ENCODE results near the gene ALAS1. TPM values are rescaled to one million over a fixed set of nuclear protein-coding genes. Genes with fewer than 3 reads are reported as not detected.

ALAS1 gene
- total and polyA plus RNA-seq, 12 donors, result 64.9 to 3,700 (median 650) TPM

DNA sequence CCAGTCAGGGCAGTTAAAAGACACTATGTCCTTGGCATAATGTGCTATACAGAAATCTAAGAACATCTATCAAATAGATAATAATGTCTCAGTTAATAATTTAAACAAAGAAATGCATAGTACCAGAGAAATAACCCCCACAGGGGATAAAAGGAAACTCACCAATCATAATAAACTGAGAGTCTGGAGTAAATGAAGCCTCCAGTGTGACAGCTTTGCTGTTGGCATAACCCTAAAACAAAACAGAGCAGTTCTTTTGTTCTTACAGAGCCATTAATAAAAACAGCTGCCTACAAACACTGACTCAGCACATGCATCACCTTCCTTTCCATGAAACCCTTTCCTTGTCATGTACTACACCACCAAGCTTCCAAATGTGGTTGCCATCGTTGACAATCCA lies 61.1 kb downstream of the ALAS1 start:
- intact Hi-C loops (cut with DNase I), result no loop called here
- Histone ChIP-seq H3K9me3 (replicated peaks in 1 of 3) (no peaks in the 10 kb centered on the region), H3K4me1 (replicated peaks in 1 of 2) (peaks cover 10 to 15% of the 10 kb centered on the region in 2 donors), H3K27ac (peak overlapping the region in 2 of 5 donors; percentile 24 to 36), H3K4me3 (no peak overlapping the region), H3K27me3 (no peaks in the 10 kb centered on the region), H3K36me3 (replicated peaks in 1 of 2) (peaks cover 0 to 99% of the 10 kb centered on the region in 2 donors)
- 26 to 35% (median 31%) methylated on average over 1 of the region's 1 CpG for WGBS, 4 donors
- DNase-seq, result no peak
- TF ChIP-seq POLR2A (IDR thresholded peaks at IDR 0.05), result no peak
- TF ChIP-seq CTCF (IDR thresholded peaks at IDR 0.05), result no peak

GRCh38 chr3:52259448-52259847 lies 61.5 kb downstream of the ALAS1 start:
- 71 to 85% (median 84%) methylated on average over 4 of the region's 4 CpGs for WGBS, 4 donors
- intact Hi-C loops (cut with DNase I), result no loop called here
- peaks cover 10 to 15% of the 10 kb centered on the region in 2 donors for H3K4me1 ChIP-seq (replicated peaks in 1 of 2)
- H3K36me3 ChIP-seq (replicated peaks in 1 of 2), result peaks cover 0 to 99% of the 10 kb centered on the region in 2 donors
- H3K9me3 ChIP-seq (replicated peaks in 1 of 3), result no peaks in the 10 kb centered on the region
- no peak for TF ChIP-seq CTCF (IDR thresholded peaks at IDR 0.05)
- TF ChIP-seq POLR2A (IDR thresholded peaks at IDR 0.05), result no peak
- no peaks in the 10 kb centered on the region for H3K27me3 ChIP-seq
- H3K27ac ChIP-seq, result peak overlapping the region in 2 of 5 donors; percentile 24 to 36
- no peak overlapping the region for H3K4me3 ChIP-seq
- no peak for DNase-seq

- H3K36me3 ChIP-seq (replicated peaks in 1 of 2), result peaks cover 0 to 99% of the 10 kb centered on the region in 2 donors
- no peaks in the 10 kb centered on the region for H3K27me3 ChIP-seq
- H3K9me3 ChIP-seq (replicated peaks in 1 of 3), result no peaks in the 10 kb centered on the region
- H3K4me3 ChIP-seq, result no peak overlapping the region
- peaks cover 10 to 15% of the 10 kb centered on the region in 2 donors for H3K4me1 ChIP-seq (replicated peaks in 1 of 2)
- no peak for DNase-seq
- intact Hi-C loops (cut with DNase I), result no loop called here
- TF ChIP-seq CTCF (IDR thresholded peaks at IDR 0.05) (no peak), POLR2A (IDR thresholded peaks at IDR 0.05) (no peak)
- no peak overlapping the region for H3K27ac ChIP-seq
These were observed 64.5 kb downstream of the ALAS1 start for GRCh38 chr3:52262447-52262846.

Other genes starting within 250 kb of the ALAS1 start
- under 1 TPM in 7 of 9 donors, not detected in 2; 0.17 to 0.83 (median 0.38) TPM for gene GPR62, start 242.8 kb upstream of the ALAS1 start, total RNA-seq
- under 1 TPM; 0.13 to 0.40 (median 0.24) TPM for gene GPR62, start 242.8 kb upstream of the ALAS1 start, polyA plus RNA-seq
- 10 to 100 TPM; 15.7 to 41.3 (median 35.6) TPM for gene PCBP4, start 230.7 kb upstream of the ALAS1 start, total RNA-seq
- 100 to 1,000 TPM in 1 of 3 donors, 10 to 100 TPM in 2; 10.7 to 234 (median 87.3) TPM for gene PCBP4, start 230.7 kb upstream of the ALAS1 start, polyA plus RNA-seq
- 100 to 1,000 TPM in 6 of 9 donors, 10 to 100 TPM in 3; 40.0 to 177 (median 118) TPM for gene ABHD14B, start 224.1 kb upstream of the ALAS1 start, total RNA-seq
- gene ABHD14B, start 224.1 kb upstream of the ALAS1 start, polyA plus RNA-seq, result 100 to 1,000 TPM in 2 of 3 donors, 10 to 100 TPM in 1; 91.8 to 175 (median 152) TPM
- gene ABHD14A, start 223.1 kb upstream of the ALAS1 start, total RNA-seq, result 100 to 1,000 TPM in 3 of 9 donors, 10 to 100 TPM in 6; 29.3 to 162 (median 68.0) TPM
- 100 to 1,000 TPM in 2 of 3 donors, 10 to 100 TPM in 1; 30.2 to 140 (median 112) TPM for gene ABHD14A, start 223.1 kb upstream of the ALAS1 start, polyA plus RNA-seq
- gene ACY1, start 214.6 kb upstream of the ALAS1 start, total RNA-seq, result 100 to 1,000 TPM in 2 of 9 donors, 10 to 100 TPM in 7; 50.7 to 122 (median 78.1) TPM
- 10 to 100 TPM; 37.3 to 92.4 (median 49.1) TPM for gene ACY1, start 214.6 kb upstream of the ALAS1 start, polyA plus RNA-seq
- 1,000 to 10,000 TPM; 1,018 to 1,982 (median 1,344) TPM for gene RPL29, start 202.3 kb upstream of the ALAS1 start, total RNA-seq
- gene RPL29, start 202.3 kb upstream of the ALAS1 start, polyA plus RNA-seq, result 1,000 to 10,000 TPM in 2 of 3 donors, 100 to 1,000 TPM in 1; 947 to 3,421 (median 2,326) TPM
- gene DUSP7, start 141.6 kb upstream of the ALAS1 start, total RNA-seq, result 10 to 100 TPM in 8 of 9 donors, 1 to 10 TPM in 1; 5.5 to 35.0 (median 16.4) TPM
- gene DUSP7, start 141.6 kb upstream of the ALAS1 start, polyA plus RNA-seq, result 10 to 100 TPM in 1 of 3 donors, 1 to 10 TPM in 2; 5.7 to 10.0 (median 7.7) TPM
- 1 to 10 TPM; 2.9 to 8.4 (median 6.2) TPM for gene POC1A, start 43.7 kb upstream of the ALAS1 start, total RNA-seq
- gene POC1A, start 43.7 kb upstream of the ALAS1 start, polyA plus RNA-seq, result 1 to 10 TPM; 2.0 to 6.4 (median 2.8) TPM
- under 1 TPM in 5 of 9 donors, not detected in 4; under 0.01 to 0.61 (median 0.13) TPM for gene TLR9, start 27.5 kb downstream of the ALAS1 start, total RNA-seq
- gene TLR9, start 27.5 kb downstream of the ALAS1 start, polyA plus RNA-seq, result under 1 TPM in 2 of 3 donors, not detected in 1; 0.34 to 0.56 TPM
- gene TWF2, start 41.0 kb downstream of the ALAS1 start, total RNA-seq, result 10 to 100 TPM; 31.7 to 95.6 (median 55.2) TPM
- 10 to 100 TPM; 13.6 to 28.2 (median 26.1) TPM for gene TWF2, start 41.0 kb downstream of the ALAS1 start, polyA plus RNA-seq
- 10 to 100 TPM in 8 of 9 donors, 1 to 10 TPM in 1; 3.2 to 28.0 (median 20.4) TPM for gene PPM1M, start 47.6 kb downstream of the ALAS1 start, total RNA-seq
- gene PPM1M, start 47.6 kb downstream of the ALAS1 start, polyA plus RNA-seq, result 10 to 100 TPM in 2 of 3 donors, 1 to 10 TPM in 1; 9.1 to 29.8 (median 23.1) TPM
- gene WDR82, start 80.5 kb downstream of the ALAS1 start, total RNA-seq, result 10 to 100 TPM; 44.6 to 84.0 (median 54.8) TPM
- gene WDR82, start 80.5 kb downstream of the ALAS1 start, polyA plus RNA-seq, result 10 to 100 TPM; 23.8 to 74.2 (median 24.6) TPM
- 10 to 100 TPM in 6 of 9 donors, 1 to 10 TPM in 3; 8.1 to 17.9 (median 13.7) TPM for gene GLYCTK, start 89.7 kb downstream of the ALAS1 start, total RNA-seq
- 10 to 100 TPM in 2 of 3 donors, 1 to 10 TPM in 1; 4.9 to 31.7 (median 18.0) TPM for gene GLYCTK, start 89.7 kb downstream of the ALAS1 start, polyA plus RNA-seq
- gene DNAH1, start 118.2 kb downstream of the ALAS1 start, total RNA-seq, result 10 to 100 TPM in 4 of 9 donors, 1 to 10 TPM in 5; 3.8 to 14.0 (median 7.6) TPM
- gene DNAH1, start 118.2 kb downstream of the ALAS1 start, polyA plus RNA-seq, result 10 to 100 TPM in 2 of 3 donors, 1 to 10 TPM in 1; 2.1 to 24.4 (median 16.6) TPM
- gene BAP1, start 211.8 kb downstream of the ALAS1 start, total RNA-seq, result 100 to 1,000 TPM in 1 of 9 donors, 10 to 100 TPM in 8; 68.8 to 114 (median 89.4) TPM
- gene BAP1, start 211.8 kb downstream of the ALAS1 start, polyA plus RNA-seq, result 100 to 1,000 TPM in 2 of 3 donors, 10 to 100 TPM in 1; 44.0 to 146 (median 122) TPM
- 10 to 100 TPM in 1 of 9 donors, 1 to 10 TPM in 8; 4.8 to 12.2 (median 7.2) TPM for gene PHF7, start 212.5 kb downstream of the ALAS1 start, total RNA-seq
- gene PHF7, start 212.5 kb downstream of the ALAS1 start, polyA plus RNA-seq, result 10 to 100 TPM in 1 of 3 donors, 1 to 10 TPM in 2; 4.0 to 13.1 (median 4.6) TPM
- gene SEMA3G, start 246.9 kb downstream of the ALAS1 start, total RNA-seq, result 1 to 10 TPM; 1.9 to 6.8 (median 3.0) TPM
- 1 to 10 TPM in 2 of 3 donors, under 1 TPM in 1; 0.81 to 6.4 (median 1.9) TPM for gene SEMA3G, start 246.9 kb downstream of the ALAS1 start, polyA plus RNA-seq

Data from adrenal gland (tissue), 12 donors.